Stimulated activated CD8-positive, alpha-beta memory T cell treated with anti-CD3 and anti-CD28 coated beads, Interleukin-2, amount 100 ng/mL, for 48 hours (primary cell): ENCODE data around the gene PIBF1.
"Not testable (repeated sequence)": the region's sequence is repeated elsewhere in the genome, so short reads cannot be mapped to it uniquely, and the experiment has no call there.

ENCODE experiments used
- DNase-seq, 2 donors: peaks; one replicate each; pipeline ENCODE4 v3.0.0-alpha.2; 2020; ENCODE audit warnings: low read depth in 2 of 2

Gene PIBF1

GRCh38 chr13:72781451-72782439 is at the start of gene PIBF1, which contains the start of gene DIS3:
TSS of gene PIBF1 (plus strand) at chr13:72782133. CDS start at chr13:72783470, 1,337 bp downstream.
TSS of gene DIS3 (minus strand) at chr13:72781900. CDS start at chr13:72781832, 68 bp downstream.
- DNase-seq, result peak; percentile 94

- DNase-seq, result no peak
Measured at GRCh38 chr13:72737033-72737432, 44.9 kb upstream of the PIBF1 start.

- DNase-seq, result no peak
Measured at GRCh38 chr13:72740015-72740414, 41.9 kb upstream of the PIBF1 start.

- DNase-seq, result no peak
Measured at GRCh38 chr13:72745260-72745659, 36.7 kb upstream of the PIBF1 start.

GRCh38 chr13:72751220-72751619 is 30.7 kb upstream of the PIBF1 start:
- DNase-seq, result no peak

- DNase-seq, result no peak
Measured at GRCh38 chr13:72754111-72754510, 27.8 kb upstream of the PIBF1 start.

GRCh38 chr13:72757792-72758535 is 24.0 kb upstream of the PIBF1 start:
- DNase-seq, result no peak

- no peak for DNase-seq
Measured at GRCh38 chr13:72760189-72760588, 21.7 kb upstream of the PIBF1 start.

GRCh38 chr13:72763411-72763810 is 18.5 kb upstream of the PIBF1 start:
- DNase-seq, result no peak

- DNase-seq, result no peak
Measured at GRCh38 chr13:72774019-72774418, 7.9 kb upstream of the PIBF1 start.

GRCh38 chr13:72782717-72783116 is 784 bp downstream of the PIBF1 start:
- no peak for DNase-seq

- not testable (repeated sequence) for DNase-seq
Measured at GRCh38 chr13:72784679-72785078, 2.7 kb downstream of the PIBF1 start.

- no peak for DNase-seq
Measured at GRCh38 chr13:72788831-72789230, 6.9 kb downstream of the PIBF1 start.

GRCh38 chr13:72792640-72793039 is 10.7 kb downstream of the PIBF1 start:
- DNase-seq, result no peak

- DNase-seq, result no peak
Measured at GRCh38 chr13:72798817-72799216, 16.9 kb downstream of the PIBF1 start.

- no peak for DNase-seq
Measured at GRCh38 chr13:72804301-72804700, 22.4 kb downstream of the PIBF1 start.

GRCh38 chr13:72805676-72806346 is 23.9 kb downstream of the PIBF1 start:
- DNase-seq, result no peak

GRCh38 chr13:72806514-72806913 is 24.6 kb downstream of the PIBF1 start:
- DNase-seq, result not testable (repeated sequence)

- DNase-seq, result no peak
Measured at GRCh38 chr13:72808917-72809500, 27.1 kb downstream of the PIBF1 start.

GRCh38 chr13:72820156-72820897 is 38.4 kb downstream of the PIBF1 start:
- no peak for DNase-seq

GRCh38 chr13:72820898-72821279 is 39.0 kb downstream of the PIBF1 start:
- DNase-seq, result no peak
